T-helper 2 cell treated with Interferon-gamma antibody and Interleukin-4, amounts not matched to agents 100 ng/mL and 5 ng/mL, for 36 hours (primary cell): ENCODE data around the gene XDH. TPM values are rescaled to one million over a fixed set of nuclear protein-coding genes. Genes with fewer than 3 reads are reported as not detected.

ENCODE experiments used
- intact Hi-C: fragments of 100-400 bp; cut with micrococcal nuclease; formaldehyde crosslinking; loops from one replicate; pipeline ENCODE4 v1.15.1; 2023
- total RNA-seq: library from RNA; stranded (reverse); gene quantifications from 2 replicates; pipeline ENCODE4 v1.2.3, GENCODE V29; 2022

The XDH gene
- total RNA-seq, 1 donor from 2014 or later: 0.30 TPM

- intact Hi-C loops: no loop called here
Measured at GRCh38 chr2:31365834-31366505, 48.6 kb downstream of the XDH start.

- intact Hi-C loops: no loop called here
Measured at GRCh38 chr2:31365348-31365747, 49.2 kb downstream of the XDH start.

- intact Hi-C loops: no loop called here
Measured at GRCh38 chr2:31363956-31364750, 50.4 kb downstream of the XDH start.

- intact Hi-C loops: no loop called here
Measured at GRCh38 chr2:31362581-31362980, 52.0 kb downstream of the XDH start.

- intact Hi-C loops: loop anchor here (10.0 kb wide), 1 partner anchor 166 kb away; no protein-coding TSS in a partner anchor
Measured at GRCh38 chr2:31359229-31359628, 55.3 kb downstream of the XDH start.

- intact Hi-C loops: loop anchor here (10.0 kb wide), 1 partner anchor 170 kb away; no protein-coding TSS in a partner anchor
Measured at GRCh38 chr2:31354837-31355236, 59.7 kb downstream of the XDH start.

- intact Hi-C loops: loop anchor here (10.0 kb wide), 1 partner anchor 172 kb away; no protein-coding TSS in a partner anchor
Measured at GRCh38 chr2:31353179-31353578, 61.4 kb downstream of the XDH start.

GRCh38 chr2:31349684-31350083 is 64.9 kb downstream of the XDH start:
- intact Hi-C loops: loop anchor here (10.0 kb wide), 1 partner anchor 175 kb away; no protein-coding TSS in a partner anchor

GRCh38 chr2:31349160-31349559 is 65.4 kb downstream of the XDH start:
- intact Hi-C loops: no loop called here

GRCh38 chr2:31348618-31349017 is 65.9 kb downstream of the XDH start:
- intact Hi-C loops: no loop called here

GRCh38 chr2:31347750-31348149 is 66.8 kb downstream of the XDH start:
- intact Hi-C loops: no loop called here

GRCh38 chr2:31347319-31347718 is 67.2 kb downstream of the XDH start:
- intact Hi-C loops: no loop called here

GRCh38 chr2:31344447-31344846 is 70.1 kb downstream of the XDH start:
- intact Hi-C loops: no loop called here

- intact Hi-C loops: no loop called here
Measured at GRCh38 chr2:31341351-31341750, 73.2 kb downstream of the XDH start.

GRCh38 chr2:31339696-31340095 is 74.8 kb downstream of the XDH start:
- intact Hi-C loops: no loop called here

GRCh38 chr2:31337860-31338259 is 76.7 kb downstream of the XDH start:
- intact Hi-C loops: no loop called here

GRCh38 chr2:31337197-31337596 is 77.3 kb downstream of the XDH start:
- intact Hi-C loops: no loop called here

- intact Hi-C loops: no loop called here
Measured at GRCh38 chr2:31335921-31336585, 78.5 kb downstream of the XDH start.

GRCh38 chr2:31334311-31335026 is 80.1 kb downstream of the XDH start:
- intact Hi-C loops: no loop called here

- intact Hi-C loops: loop anchor here (1.0 kb wide), 3 partner anchors 163 to 619 kb away; no protein-coding TSS in a partner anchor
Measured at GRCh38 chr2:31333527-31334183, 80.9 kb downstream of the XDH start.

GRCh38 chr2:31333046-31333445 is 81.5 kb downstream of the XDH start:
- intact Hi-C loops: loop anchor here (1.0 kb wide), 3 partner anchors 163 to 619 kb away; no protein-coding TSS in a partner anchor
